ENCODE data around the gene KCNK5.

KCNK5 gene

GRCh38 chr6:39196673-39197091, 32.6 kb downstream of the KCNK5 start:
- DNase-seq, result no peak

- DNase-seq, result no peak
These were observed 33.4 kb downstream of the KCNK5 start for GRCh38 chr6:39195792-39196385.

- no peak for DNase-seq
These were observed 34.8 kb downstream of the KCNK5 start for GRCh38 chr6:39194466-39194865.

- no peak for DNase-seq
These were observed 36.0 kb downstream of the KCNK5 start for GRCh38 chr6:39193201-39193791.

GRCh38 chr6:39192736-39193135, 36.5 kb downstream of the KCNK5 start:
- no peak for DNase-seq

- no peak for DNase-seq
These were observed 37.9 kb downstream of the KCNK5 start for GRCh38 chr6:39191236-39191930.

- no peak for DNase-seq
These were observed 38.6 kb downstream of the KCNK5 start for GRCh38 chr6:39190545-39191235.

GRCh38 chr6:39189915-39190544, 39.2 kb downstream of the KCNK5 start:
- no peak for DNase-seq

GRCh38 chr6:39189131-39189530, 40.1 kb downstream of the KCNK5 start:
- DNase-seq, result no peak

GRCh38 chr6:39188571-39188970, 40.7 kb downstream of the KCNK5 start:
- no peak for DNase-seq

GRCh38 chr6:39188098-39188450, 41.2 kb downstream of the KCNK5 start:
- no peak for DNase-seq

GRCh38 chr6:39184906-39185580, 44.2 kb downstream of the KCNK5 start:
- no peak for DNase-seq

GRCh38 chr6:39182604-39183003, 46.7 kb downstream of the KCNK5 start:
- no peak for DNase-seq

- no peak for DNase-seq
These were observed 47.4 kb downstream of the KCNK5 start for GRCh38 chr6:39181826-39182225.

- no peak for DNase-seq
These were observed 47.9 kb downstream of the KCNK5 start for GRCh38 chr6:39181333-39181732.

GRCh38 chr6:39178804-39179203, 50.5 kb downstream of the KCNK5 start:
- no peak for DNase-seq

GRCh38 chr6:39178235-39178634, 51.0 kb downstream of the KCNK5 start:
- DNase-seq, result no peak

GRCh38 chr6:39177130-39177529, 52.1 kb downstream of the KCNK5 start:
- DNase-seq, result no peak

GRCh38 chr6:39173270-39173669, 56.0 kb downstream of the KCNK5 start:
- no peak for DNase-seq

GRCh38 chr6:39172377-39172757, 56.9 kb downstream of the KCNK5 start:
- DNase-seq, result no peak

- no peak for DNase-seq
These were observed 57.5 kb downstream of the KCNK5 start for GRCh38 chr6:39171489-39172376.

GRCh38 chr6:39170860-39171259, 58.4 kb downstream of the KCNK5 start:
- DNase-seq, result no peak
